GM19351 (cell line): Measurements from ENCODE around the gene SNTG2.
A peak's percentile ranks its signal among the peaks of the same experiment; 100 is the strongest.
"Not testable (repeated sequence)": the region's sequence is repeated elsewhere in the genome, so short reads cannot be mapped to it uniquely, and the experiment has no call there.

Source experiments
- ATAC-seq: cut with Tn5 transposase; IDR thresholded peaks from one replicate; pipeline ENCODE4 v1.9.1; 2021; ENCODE audit warnings: mild to moderate bottlenecking, moderate library complexity; ENCODE audit not compliant: unreplicated experiment

The SNTG2 gene

DNA sequence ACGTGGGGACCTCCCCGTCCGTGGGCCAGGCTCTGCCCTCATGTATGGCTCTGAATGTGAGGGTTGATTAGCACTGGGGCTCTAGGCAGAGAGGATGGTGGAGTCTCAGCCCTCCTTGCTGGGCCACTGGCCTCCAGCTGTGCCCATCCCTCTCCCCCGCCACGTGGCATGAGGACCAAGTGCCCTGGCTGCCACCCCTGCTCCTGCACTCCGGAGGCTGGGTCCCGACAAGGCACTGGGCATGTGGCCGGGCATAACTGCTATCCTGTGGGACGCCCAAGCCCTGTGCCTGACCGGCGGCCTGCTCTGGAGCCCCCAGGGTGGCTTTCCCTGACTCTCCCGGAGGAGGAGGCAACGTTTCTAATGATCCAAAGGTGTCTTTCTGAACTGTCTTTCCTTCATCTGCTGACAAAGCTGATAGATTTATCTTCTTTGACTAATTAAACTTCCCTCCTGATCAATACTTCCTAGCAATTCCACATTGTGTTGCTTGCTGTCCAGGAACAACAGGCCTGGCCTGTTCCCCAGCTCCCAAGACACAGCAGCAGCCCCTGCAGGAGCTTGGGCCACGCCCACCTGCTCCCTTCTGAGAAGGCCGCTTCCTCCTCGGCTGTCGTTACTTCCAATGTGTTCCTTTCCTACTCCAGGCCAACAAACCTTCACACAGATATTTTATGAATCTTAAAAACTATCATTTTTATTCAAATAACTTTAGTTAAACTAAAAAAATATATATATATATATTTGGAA is 132.0 kb downstream of the SNTG2 start:
- ATAC-seq: no peak

- no peak for ATAC-seq
These were observed 137.7 kb downstream of the SNTG2 start for GRCh38 chr2:1088192-1088860.

- ATAC-seq: no peak
These were observed 138.3 kb downstream of the SNTG2 start for GRCh38 chr2:1088940-1089339.

DNA sequence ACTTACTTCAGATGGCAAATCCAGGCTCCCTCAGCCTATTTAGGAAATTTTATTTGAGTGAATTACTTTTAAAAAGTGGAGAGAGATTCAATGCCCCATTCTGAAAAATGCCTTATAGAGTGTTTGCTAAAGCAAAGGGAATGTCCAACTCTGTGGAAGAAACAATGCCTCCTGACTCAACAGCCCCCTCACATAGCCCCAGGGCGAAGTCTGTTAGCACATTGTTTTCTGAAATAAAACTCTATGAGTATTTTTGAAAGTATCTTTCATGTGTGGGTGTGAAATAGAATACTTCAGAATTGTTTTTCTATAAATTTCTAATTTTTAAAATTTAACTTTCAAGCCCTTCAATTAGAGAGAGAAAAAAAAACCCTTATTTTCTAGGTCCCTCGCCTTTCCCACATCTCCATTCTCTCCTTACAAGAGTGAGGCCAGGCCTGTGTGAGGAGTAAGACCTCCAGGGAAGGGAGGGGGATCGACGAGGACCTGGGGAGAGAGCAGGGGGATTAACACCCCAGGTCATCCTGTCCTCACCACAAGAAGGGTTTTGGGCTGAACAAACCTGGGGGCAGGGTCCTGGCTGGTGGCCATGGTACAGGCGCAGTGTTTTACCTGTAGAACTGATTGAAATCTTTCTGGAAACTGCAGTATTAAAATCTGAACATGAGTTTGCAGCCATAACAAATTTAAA is 141.4 kb downstream of the SNTG2 start:
- ATAC-seq: no peak

GRCh38 chr2:1093668-1094067 is 143.0 kb downstream of the SNTG2 start:
- ATAC-seq: not testable (repeated sequence)

DNA sequence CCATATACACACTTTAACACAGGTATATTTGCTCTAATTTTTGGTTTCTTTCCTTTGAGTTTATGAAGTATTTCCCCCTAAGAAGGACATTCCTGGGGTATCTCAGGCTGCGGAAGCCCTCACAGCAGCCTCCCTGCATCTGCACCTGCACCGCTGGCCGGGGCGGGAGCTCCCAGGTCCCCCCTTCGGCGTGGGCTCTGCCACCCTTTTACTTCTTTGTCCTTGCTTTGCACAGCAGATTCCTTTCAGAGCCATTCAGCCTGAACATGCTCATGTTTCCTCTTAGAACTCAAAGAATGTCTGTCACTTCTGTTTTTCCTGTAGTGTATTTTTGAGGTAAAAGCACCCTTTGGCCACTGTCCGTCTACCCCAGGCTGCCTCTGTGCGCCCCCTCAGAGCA is 146.5 kb downstream of the SNTG2 start:
- no peak for ATAC-seq

- no peak for ATAC-seq
These were observed 148.8 kb downstream of the SNTG2 start for GRCh38 chr2:1099418-1099817.

- ATAC-seq: no peak
These were observed 150.5 kb downstream of the SNTG2 start for GRCh38 chr2:1101011-1101782.

- ATAC-seq: no peak
These were observed 151.4 kb downstream of the SNTG2 start for GRCh38 chr2:1101982-1102590.

DNA sequence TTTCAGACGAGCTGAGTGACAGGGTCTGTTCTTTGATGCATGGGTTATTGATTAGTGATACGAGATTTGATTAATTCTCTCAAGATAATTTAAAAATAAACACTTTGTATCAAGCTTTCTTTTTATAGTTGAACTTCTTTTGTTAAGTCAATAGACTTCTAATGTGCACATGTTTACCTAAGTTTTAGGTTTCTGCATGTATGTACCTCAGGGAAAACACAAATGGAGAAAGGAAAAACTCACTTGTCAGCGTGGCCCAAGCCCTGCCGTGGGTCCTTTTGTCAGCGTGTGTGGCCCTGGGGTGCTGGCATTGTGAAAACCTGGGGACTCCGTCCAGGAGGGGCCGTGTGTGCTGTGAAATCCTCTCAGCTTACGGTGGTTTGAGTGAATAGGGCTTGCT is 153.7 kb downstream of the SNTG2 start:
- ATAC-seq: no peak

DNA sequence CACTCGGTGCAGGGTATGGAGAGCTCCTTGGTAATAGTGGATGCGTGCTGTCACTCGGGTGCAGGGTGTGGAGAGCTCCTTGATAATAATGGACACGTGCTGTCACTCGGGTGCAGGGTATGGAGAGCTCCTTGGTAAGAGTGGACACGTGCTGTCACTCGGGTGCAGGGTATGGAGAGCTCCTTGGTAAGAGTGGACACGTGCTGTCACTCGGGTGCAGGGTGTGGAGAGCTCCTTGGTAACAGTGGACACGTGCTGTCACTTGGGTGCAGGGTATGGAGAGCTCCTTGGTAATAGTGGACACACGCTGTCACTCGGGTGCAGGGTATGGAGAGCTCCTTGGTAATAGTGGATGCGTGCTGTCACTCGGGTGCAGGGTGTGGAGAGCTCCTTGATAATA is 155.7 kb downstream of the SNTG2 start:
- not testable (repeated sequence) for ATAC-seq

GRCh38 chr2:1115843-1116539 is 165.3 kb downstream of the SNTG2 start:
- no peak for ATAC-seq

GRCh38 chr2:1117569-1117968 is 166.9 kb downstream of the SNTG2 start:
- no peak for ATAC-seq

- ATAC-seq: no peak
These were observed 174.6 kb downstream of the SNTG2 start for GRCh38 chr2:1125217-1125616.

DNA sequence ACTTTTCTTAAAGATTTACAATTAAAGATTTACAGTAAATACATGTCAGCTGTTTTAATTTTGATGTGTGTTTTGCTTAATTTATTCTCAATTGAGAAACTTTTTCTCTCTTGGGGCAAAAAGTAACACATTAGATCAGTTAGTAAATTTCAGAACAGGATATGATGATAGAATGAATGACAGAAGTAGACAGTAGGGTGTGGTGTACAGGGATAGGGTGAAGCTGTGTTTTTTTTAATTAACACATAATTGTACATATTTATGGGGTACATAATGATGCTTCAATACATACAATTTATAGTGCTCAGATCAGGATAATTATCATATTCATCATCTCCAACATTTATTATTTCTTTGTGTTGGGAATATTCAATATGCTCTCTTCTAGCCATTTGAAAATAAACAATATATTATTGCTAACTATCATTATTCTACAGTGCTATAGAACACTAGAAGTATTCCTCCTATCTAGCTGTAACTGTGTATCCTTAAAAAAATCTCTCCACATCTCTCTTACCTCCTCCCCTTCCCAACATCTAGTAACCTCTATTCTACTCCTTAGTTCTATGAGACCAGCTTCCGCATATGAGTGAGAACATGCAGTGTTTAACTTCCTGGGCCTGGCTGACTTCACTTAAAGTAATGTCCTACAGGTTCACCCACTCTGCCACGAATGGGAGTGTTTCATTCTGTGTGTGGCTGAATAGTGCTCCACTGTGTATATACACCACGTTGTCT is 175.2 kb downstream of the SNTG2 start:
- no peak for ATAC-seq

DNA sequence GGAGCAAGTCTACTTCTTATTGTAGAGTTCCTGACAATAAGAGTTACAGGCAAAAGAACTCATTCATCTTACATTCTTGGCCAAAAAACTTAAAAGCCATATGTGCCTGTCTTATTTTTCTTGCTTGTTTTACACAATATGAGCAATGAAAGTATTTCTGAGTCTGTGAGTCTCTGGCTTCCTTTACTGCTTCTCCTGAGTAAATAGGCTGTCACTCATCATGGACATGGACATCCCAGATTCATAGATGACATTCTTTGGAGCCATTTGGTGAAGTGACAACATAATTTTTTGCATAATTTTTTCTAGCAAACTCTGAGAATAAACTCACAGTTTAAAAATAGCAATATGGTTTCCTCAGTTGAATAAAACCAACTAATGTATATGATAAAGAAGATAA is 179.3 kb downstream of the SNTG2 start:
- no peak for ATAC-seq

DNA sequence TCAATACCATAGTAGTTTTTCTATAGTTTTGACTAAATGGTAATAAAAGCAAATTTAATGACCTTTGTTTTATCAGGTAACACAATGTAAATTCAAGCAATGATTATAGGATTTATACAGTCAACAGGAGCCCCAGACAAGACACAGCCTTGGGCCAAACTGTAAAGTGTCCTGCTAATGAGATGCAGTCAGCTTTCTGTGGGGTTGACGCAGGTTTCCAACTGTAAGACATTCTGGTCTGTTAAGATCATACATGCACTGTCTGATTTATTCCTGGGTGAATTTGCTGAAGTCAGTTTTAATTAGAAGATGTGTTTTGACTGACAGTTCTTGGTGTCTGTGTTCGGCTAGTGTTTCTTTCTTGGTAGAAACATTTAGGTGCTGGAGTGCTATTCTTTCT is 180.3 kb downstream of the SNTG2 start:
- ATAC-seq: no peak

DNA sequence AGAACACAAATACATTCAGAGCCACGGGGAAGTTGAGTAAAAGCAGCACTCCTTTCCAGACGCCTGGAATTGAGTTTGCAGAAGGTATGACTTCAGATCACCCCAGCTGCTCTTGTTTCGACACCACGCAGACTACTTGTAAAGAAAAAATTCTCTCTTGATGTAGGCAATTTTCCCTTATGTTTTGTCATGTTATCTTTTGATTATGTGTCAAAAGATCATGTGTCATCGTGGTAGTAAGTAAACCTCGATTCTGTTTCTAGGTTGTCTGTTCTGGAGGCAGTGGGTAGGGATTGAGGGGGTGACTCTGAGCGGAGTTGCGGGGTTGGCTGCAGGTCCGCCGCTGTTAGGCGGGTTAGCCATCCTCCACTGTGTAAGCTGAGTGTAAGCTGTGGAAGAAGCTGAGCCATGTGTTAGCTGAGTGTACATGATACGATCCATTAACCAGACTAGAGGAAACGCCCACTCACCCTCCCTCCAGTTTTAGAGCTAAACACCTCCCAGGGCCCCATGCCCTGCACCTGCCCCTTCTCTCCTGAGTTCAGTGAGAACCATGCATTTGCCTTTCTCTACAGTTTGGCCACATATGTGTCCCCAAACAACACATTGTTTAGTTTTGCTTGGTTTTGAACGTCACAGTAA is 181.8 kb downstream of the SNTG2 start:
- peak; percentile 56 for ATAC-seq

DNA sequence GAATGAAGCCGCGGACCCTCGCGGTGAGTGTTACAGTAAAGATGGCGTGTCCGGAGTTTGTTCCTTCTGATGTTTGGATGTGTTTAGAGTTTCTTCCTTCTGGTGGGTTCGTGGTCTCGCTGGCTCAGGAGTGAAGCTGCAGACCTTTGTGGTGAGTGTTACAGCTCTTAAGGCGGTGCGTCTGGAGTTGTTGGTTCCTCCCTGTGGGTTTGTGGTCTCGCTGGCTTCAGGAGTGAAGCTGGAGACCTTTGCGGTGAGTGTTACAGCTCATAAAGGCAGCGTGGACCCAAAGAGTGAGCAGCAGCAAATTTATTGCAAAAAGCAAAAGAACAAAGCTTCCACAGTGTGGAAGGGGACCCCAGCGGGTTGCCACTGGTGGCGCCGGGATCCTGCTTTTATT is 183.2 kb downstream of the SNTG2 start:
- not testable (repeated sequence) for ATAC-seq
